ENCODE measurements around the gene NFATC2.

- no peak for TF ChIP-seq CTCF (conservative IDR thresholded peaks at IDR 0.05)
- TF ChIP-seq EZH2 (IDR thresholded peaks at IDR 0.05; ENCODE audit: low read depth), result no peak
Measured at GRCh38 chr20:51424270-51425117, 118.0 kb downstream of the NFATC2 start.

Data from PC-9 (cell line).